ENCODE data around the gene PRELP. TPM values are rescaled to one million over a fixed set of nuclear protein-coding genes. Genes with fewer than 3 reads are reported as not detected.

The PRELP gene
- total and polyA plus RNA-seq, 11 donors = 3.6 to 61.9 (median 13.6) TPM

GRCh38 chr1:203512517-203512847 is 36.9 kb downstream of the PRELP start:
- Histone ChIP-seq H3K4me3 (no peak overlapping the region), H3K27me3 (no peaks in the 10 kb centered on the region), H3K27ac (peak overlapping the region; percentile 54 to 82 (median 69)), H3K4me1 (peaks cover 7 to 62% (median 44%) of the 10 kb centered on the region in 12 donors), H3K9me3 (no peaks in the 10 kb centered on the region), H3K36me3 (no peaks in the 10 kb centered on the region)
- no peak for ATAC-seq
- no peak for DNase-seq
- WGBS, 4 donors = 56 to 79% (median 69%) methylated on average over 1 of the region's 1 CpG
- intact Hi-C loops (cut with DNase I) = no loop called here
- TF ChIP-seq POLR2A (IDR thresholded peaks at IDR 0.05) (no peak), CTCF (IDR thresholded peaks at IDR 0.05) (no peak)

- H3K4me1 ChIP-seq = peaks cover 7 to 57% (median 39%) of the 10 kb centered on the region in 12 donors
- peak in 3 of 4 donors; percentile 55 to 71 (median 63) for ATAC-seq
- no peaks in the 10 kb centered on the region for H3K9me3 ChIP-seq
- TF ChIP-seq CTCF (IDR thresholded peaks at IDR 0.05) = no peak
- no peak for TF ChIP-seq POLR2A (IDR thresholded peaks at IDR 0.05)
- WGBS, 4 donors = 41 to 53% (median 51%) methylated on average over 10 of the region's 10 CpGs
- no peaks in the 10 kb centered on the region for H3K36me3 ChIP-seq
- intact Hi-C loops (cut with DNase I) = no loop called here
- H3K27ac ChIP-seq = peak overlapping the region; percentile 32 to 82 (median 69)
- no peaks in the 10 kb centered on the region for H3K27me3 ChIP-seq
- peak in 2 of 5 donors; percentile 36 to 77 for DNase-seq
- no peak overlapping the region for H3K4me3 ChIP-seq
Observed at GRCh38 chr1:203512848-203513584, 37.4 kb downstream of the PRELP start.

- ATAC-seq (no peak), DNase-seq (no peak)
- no peak for TF ChIP-seq CTCF (IDR thresholded peaks at IDR 0.05)
- TF ChIP-seq POLR2A (IDR thresholded peaks at IDR 0.05) = no peak
- Histone ChIP-seq H3K36me3 (no peaks in the 10 kb centered on the region), H3K9me3 (no peaks in the 10 kb centered on the region), H3K27ac (peak overlapping the region in 9 of 12 donors; percentile 43 to 82 (median 67)), H3K27me3 (no peaks in the 10 kb centered on the region), H3K4me3 (no peak overlapping the region), H3K4me1 (peaks cover 4 to 51% (median 33%) of the 10 kb centered on the region in 12 donors)
- 70 to 83% (median 75%) methylated on average over 7 to 9 of the region's 9 CpGs for WGBS, 4 donors
- intact Hi-C loops (cut with DNase I) = no loop called here
Observed at GRCh38 chr1:203513585-203514031, 38.0 kb downstream of the PRELP start.

GRCh38 chr1:203516184-203516583 is 40.6 kb downstream of the PRELP start:
- Histone ChIP-seq H3K4me3 (no peak overlapping the region), H3K4me1 (peaks cover 0 to 42% (median 28%) of the 10 kb centered on the region in 12 donors), H3K27ac (no peak overlapping the region), H3K9me3 (no peaks in the 10 kb centered on the region), H3K27me3 (no peaks in the 10 kb centered on the region), H3K36me3 (no peaks in the 10 kb centered on the region)
- ATAC-seq (no peak), DNase-seq (no peak)
- 95 to 98% (median 97%) methylated on average over 9 of the region's 9 CpGs for WGBS, 4 donors
- intact Hi-C loops (cut with DNase I) = no loop called here
- no peak for TF ChIP-seq POLR2A (IDR thresholded peaks at IDR 0.05)
- TF ChIP-seq CTCF (IDR thresholded peaks at IDR 0.05) = no peak
